NOMO-1 treated with dmso at 0.1 percent for 144 hours (cell line): Measurements from ENCODE around the gene PLCH2.

Experiments
- DNase-seq: peaks from one replicate; lab custom pipeline; 2025; ENCODE audit not compliant: unreplicated experiment; lab: John Stamatoyannopoulos, UW

Gene PLCH2

DNA sequence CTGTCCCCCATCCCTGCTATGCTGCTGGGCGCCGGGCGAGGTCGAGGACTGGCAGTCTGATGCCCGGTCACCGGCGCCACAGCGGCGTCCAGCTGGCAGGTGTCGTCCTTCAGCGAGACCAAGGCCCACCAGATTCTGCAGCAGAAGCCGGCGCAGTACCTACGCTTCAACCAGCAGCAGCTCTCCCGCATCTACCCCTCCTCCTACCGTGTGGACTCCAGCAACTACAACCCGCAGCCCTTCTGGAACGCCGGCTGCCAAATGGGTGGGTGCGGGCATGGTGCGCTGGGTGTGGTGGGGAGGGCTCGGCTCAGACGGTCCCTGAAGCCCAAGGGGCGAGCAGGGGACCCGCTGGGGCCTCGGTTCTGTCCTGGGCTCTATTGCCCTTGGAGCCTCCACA, 20.7 kb downstream of the PLCH2 start:
- no peak for DNase-seq

DNA sequence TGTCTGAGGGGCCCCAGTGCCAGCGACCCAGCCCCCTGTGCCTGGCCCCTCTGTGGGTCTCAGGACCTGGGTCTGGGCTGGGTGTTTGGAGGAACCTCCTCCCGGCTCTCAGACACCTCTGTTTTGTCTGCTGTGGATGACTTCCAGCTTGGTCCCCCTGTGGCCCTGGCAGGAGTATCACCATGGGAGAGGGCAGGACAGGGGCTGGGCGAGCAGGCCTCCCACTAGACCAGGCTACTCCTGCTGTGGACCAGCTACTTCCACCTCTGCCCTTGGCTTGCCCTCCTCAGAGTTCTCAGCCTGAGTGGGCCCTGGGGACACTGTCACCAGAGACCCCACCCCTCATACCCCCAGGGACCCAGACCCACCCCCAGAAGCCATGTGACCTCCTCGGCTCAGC, 21.8 kb downstream of the PLCH2 start:
- no peak for DNase-seq

DNA sequence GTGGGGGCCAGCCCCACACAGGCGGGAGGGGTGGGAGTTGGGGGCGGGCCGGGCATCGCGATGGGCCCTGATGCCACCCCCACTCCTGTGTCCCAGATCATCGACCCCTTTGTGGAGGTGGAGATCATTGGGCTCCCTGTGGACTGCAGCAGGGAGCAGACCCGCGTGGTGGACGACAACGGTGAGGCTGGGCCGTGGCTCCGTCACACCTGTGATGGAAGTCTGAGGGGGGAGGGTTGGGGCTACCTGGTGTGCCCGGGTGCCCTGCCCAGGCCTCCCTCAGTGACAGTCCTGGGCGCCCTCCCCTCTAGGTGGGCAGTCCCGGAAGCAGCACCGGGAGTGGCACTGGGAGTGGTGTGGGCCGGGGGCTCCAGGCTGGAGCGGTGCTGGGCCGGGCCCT, 22.6 kb downstream of the PLCH2 start:
- DNase-seq: no peak

DNA sequence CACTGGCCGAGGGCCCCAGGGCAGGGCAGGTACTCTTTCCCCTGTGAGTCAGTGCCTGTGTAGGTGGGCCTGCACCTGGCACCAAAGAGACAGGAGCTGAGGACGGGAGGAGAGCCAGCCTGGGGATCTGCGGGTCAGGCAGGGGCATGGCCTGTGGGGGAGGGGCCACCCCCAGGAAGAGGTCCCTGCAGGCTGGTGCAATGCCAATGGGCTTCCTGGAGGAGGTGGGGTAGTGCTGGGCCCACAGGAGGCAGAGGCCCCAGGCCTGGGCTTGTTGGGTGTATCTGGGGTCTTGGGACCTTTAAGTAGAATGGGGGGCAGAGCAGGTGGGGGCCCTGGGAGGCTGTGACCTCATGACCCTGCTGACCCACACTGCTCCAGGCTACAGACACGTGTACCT, 23.2 kb downstream of the PLCH2 start:
- DNase-seq: no peak

GRCh38 chr1:2499986-2500596, 24.0 kb downstream of the PLCH2 start:
- no peak for DNase-seq

- DNase-seq: no peak
Measured at GRCh38 chr1:2501041-2501819, 25.1 kb downstream of the PLCH2 start.

- no peak for DNase-seq
Measured at GRCh38 chr1:2501820-2502119, 25.7 kb downstream of the PLCH2 start.

DNA sequence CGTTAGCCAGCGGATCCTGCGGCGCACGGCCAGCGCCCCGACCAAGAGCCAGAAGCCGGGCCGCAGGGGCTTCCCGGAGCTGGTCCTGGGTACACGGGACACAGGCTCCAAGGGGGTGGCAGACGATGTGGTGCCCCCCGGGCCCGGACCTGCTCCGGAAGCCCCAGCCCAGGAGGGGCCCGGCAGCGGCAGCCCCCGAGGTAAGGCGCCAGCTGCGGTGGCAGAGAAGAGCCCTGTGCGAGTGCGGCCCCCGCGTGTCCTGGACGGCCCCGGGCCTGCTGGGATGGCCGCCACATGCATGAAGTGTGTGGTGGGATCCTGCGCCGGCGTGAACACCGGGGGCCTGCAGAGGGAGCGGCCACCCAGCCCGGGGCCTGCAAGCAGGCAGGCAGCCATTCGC, 26.1 kb downstream of the PLCH2 start:
- DNase-seq: no peak

- DNase-seq: no peak
Measured at GRCh38 chr1:2502661-2503553, 26.8 kb downstream of the PLCH2 start.

DNA sequence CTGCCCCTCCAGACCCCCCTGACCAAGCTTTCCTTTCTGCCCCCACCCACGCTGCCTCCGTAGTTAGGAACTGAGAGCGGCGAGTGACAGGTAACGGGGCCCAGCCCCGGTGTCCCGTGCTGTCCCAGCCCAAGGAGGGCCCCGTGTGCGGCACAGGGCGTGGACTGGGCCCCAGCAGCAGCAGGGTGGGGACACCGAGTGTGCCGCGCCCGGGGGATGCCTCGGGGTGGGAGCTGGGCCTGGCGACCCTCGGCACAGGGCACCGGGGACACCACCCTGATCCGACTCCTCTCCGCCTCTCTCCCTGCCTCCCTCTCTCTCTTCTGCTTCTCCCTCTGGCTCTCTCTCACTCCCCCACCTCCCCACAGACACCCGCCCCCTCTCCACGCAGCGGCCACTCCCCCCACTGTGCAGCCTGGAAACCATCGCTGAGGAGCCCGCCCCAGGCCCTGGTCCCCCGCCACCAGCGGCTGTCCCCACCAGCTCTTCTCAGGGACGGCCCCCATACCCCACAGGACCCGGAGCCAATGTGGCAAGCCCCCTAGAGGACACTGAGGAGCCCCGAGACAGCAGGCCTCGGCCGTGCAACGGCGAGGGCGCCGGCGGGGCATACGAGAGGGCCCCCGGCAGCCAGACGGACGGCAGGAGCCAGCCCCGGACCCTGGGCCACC, 27.6 kb downstream of the PLCH2 start:
- DNase-seq: no peak

- DNase-seq: no peak
Measured at GRCh38 chr1:2504225-2504948, 28.3 kb downstream of the PLCH2 start.

DNA sequence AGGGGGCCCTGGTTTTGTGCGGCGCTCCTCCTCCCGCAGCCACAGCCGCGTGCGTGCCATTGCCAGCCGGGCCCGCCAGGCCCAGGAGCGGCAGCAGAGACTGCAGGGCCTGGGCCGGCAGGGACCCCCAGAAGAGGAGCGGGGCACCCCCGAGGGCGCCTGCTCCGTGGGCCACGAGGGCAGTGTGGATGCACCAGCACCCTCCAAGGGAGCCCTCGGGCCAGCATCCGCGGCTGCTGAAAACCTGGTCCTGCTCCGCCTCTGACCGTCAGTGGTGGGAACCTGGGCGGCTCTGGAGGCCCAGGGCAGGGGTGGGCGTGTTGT, 28.8 kb downstream of the PLCH2 start:
- no peak for DNase-seq

DNA sequence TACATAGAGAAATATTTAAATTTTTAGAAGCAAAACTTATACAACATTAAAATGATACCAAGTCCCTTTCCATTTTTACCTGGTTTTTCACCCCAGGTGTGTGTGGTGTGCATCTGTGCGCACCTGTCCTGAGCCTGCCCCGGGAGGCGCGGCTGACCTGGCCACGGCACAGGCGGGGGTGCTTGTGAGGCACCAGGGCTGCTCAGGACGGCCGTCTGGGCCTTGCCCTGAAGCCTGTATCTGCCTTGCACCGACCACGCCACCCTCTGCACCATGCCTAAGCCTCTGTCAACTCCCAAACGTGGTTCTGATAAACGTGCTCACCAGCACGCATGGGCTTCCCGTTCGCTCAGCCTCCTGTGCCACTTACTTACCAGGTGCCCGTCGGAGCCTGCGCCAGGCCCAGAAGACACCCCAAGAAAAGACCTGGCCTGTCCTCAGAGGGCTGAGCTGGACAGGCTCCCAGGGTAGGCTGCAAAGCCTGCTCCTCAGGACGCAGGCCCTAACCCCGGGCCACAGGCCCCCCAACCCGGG, 29.4 kb downstream of the PLCH2 start:
- DNase-seq: no peak

GRCh38 chr1:2506007-2506860, 30.1 kb downstream of the PLCH2 start:
- no peak for DNase-seq

- no peak for DNase-seq
Measured at GRCh38 chr1:2506901-2507565, 30.9 kb downstream of the PLCH2 start.

- no peak for DNase-seq
Measured at GRCh38 chr1:2507744-2508155, 31.7 kb downstream of the PLCH2 start.

GRCh38 chr1:2508180-2508579, 32.1 kb downstream of the PLCH2 start:
- no peak for DNase-seq

DNA sequence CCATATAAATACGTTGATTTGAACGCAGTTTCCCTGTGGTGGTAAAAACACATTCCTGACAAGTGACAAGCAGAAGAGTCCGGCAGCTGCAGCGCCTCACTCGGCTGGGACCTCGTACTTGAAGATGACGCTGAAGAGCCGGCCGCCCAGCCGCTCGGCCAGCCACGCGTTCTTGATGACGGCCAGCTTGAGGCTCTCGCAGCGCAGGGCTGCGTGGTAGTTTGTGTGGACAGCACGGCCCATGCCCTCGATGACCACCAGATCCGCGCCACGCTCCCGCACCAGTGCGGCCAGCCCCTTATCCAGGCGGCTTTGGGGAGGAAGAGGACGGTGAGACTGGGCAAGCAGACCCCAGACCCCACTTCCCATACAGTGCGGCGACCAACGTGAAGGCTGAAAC, 32.7 kb downstream of the PLCH2 start:
- DNase-seq: no peak

DNA sequence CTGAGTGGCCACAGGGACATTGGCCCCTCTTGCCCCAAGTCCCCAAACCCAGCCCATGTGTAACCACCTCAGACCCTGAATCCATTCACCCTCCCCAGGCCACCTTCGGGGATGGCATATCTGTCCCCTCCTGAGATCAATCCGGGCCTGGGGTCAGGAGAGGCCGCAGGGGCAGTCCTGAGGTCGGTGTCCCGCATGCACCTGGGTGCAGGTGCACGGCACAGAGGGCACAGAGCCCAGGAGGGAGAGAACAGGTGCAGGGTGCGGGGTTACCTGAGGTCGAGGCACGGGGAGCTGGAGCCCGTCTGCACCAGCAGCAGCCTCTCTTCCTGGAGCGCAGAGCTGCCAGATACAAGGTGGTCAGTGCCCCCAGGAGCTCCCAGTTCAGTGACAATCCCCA, 33.5 kb downstream of the PLCH2 start:
- no peak for DNase-seq
